ENCODE results near the gene RNU7-1. TPM values are rescaled to one million over a fixed set of nuclear protein-coding genes. Genes with fewer than 3 reads are reported as not detected.

The RNU7-1 gene
- total and polyA plus RNA-seq, 10 of the 15 experiments (the other 5 are each of a cell fraction or from before 2014, with no cell fraction given), result not detected

DNA sequence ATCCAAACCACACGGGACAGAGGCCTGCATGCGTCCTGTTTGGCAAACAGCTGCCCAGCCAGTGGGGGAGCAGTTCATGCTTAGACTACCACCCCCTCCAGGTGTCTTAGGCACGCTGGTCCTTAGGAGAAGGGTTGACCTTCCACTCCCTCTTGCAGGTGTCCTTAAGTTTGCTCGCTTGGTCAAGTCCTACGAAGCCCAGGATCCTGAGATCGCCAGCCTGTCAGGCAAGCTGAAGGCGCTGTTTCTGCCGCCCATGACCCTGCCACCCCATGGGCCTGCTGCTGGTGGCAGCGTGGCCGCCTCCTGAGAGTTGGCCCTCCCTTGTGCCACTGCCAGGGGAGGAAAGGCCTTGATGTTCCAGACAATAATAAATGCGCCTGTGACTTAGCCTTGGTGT is 2.0 kb downstream of the RNU7-1 start (continued):
- TF ChIP-seq, protein P1, sequence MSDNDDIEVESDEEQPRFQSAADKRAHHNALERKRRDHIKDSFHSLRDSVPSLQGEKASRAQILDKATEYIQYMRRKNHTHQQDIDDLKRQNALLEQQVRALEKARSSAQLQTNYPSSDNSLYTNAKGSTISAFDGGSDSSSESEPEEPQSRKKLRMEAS (IDR thresholded peaks at IDR 0.05; ENCODE audit: low read depth, low read length), result no peak
- TF ChIP-seq POU2F2 (IDR thresholded peaks at IDR 0.05; ENCODE audit: borderline replicate concordance, low read depth, low read length), result no peak
- no peak for TF ChIP-seq ZBTB4 (CRISPR knock-in tag; IDR thresholded peaks at IDR 0.05)
- TF ChIP-seq USF1 (IDR thresholded peaks at IDR 0.05; ENCODE audit: borderline replicate concordance, extremely low read length, insufficient read depth, low read depth, low read length), result no peak
- TF ChIP-seq LARP7 (IDR thresholded peaks at IDR 0.05), result peak; percentile 60; the same call in 1 of the 2 replicates
- no peak for TF ChIP-seq WRNIP1 (IDR thresholded peaks at IDR 0.05; ENCODE audit: borderline replicate concordance, low read depth, low read length)
- TF ChIP-seq IKZF2 (IDR thresholded peaks at IDR 0.05), result no peak
- no peak for TF ChIP-seq SPI1 (IDR thresholded peaks at IDR 0.05; ENCODE audit: borderline replicate concordance, insufficient read depth, low read depth, low read length)

Data from GM12878 (cell line).